OCI-LY7 (cell line): ENCODE measurements around the gene CRYGN. TPM values are rescaled to one million over a fixed set of nuclear protein-coding genes. Genes with fewer than 3 reads are reported as not detected.

Source experiments
- BruUV-seq: library from RNA; stranded (reverse); fragments of 400-500 nt; replicated peaks from 2 replicates; lab custom pipeline; 2021; lab: Mats Ljungman, UMichigan
- CTCF ChIA-PET: fragments of 300-600 bp; sonication (Branson Sonifier 250); formaldehyde crosslinking; loops from one replicate; lab custom pipeline; 2022; ENCODE audit warnings: antibody characterized with exemption; ENCODE audit not compliant: unreplicated experiment; lab: Charles Lee
- POLR2A ChIA-PET: fragments of 300-600 bp; sonication (Branson Sonifier 250); formaldehyde crosslinking; loops from one replicate; lab custom pipeline; 2022; ENCODE audit warnings: antibody characterized with exemption; lab: Charles Lee
- DNase-seq: peaks from one replicate; pipeline ENCODE4 v3.0.0-alpha.2; 2015; ENCODE audit warnings: low spot score
- H2AFZ ChIP-seq: fragments of 200-600 bp; sonication (generic), shearing (Covaris generic); 2 replicates; pipeline ENCODE4 v1.6.1; 2014; ENCODE audit warnings: mild to moderate bottlenecking, antibody characterized with exemption, low read length, moderate library complexity
- H3K27ac ChIP-seq: fragments of 200-600 bp; sonication (generic); 2 replicates; pipeline ENCODE4 v1.5.1; 2014; ENCODE audit warnings: mixed run types, low read depth, mild to moderate bottlenecking, moderate library complexity, low read length, inconsistent platforms; ENCODE audit not compliant: poor library complexity, severe bottlenecking
- H3K36me3 ChIP-seq: fragments of 200-600 bp; sonication (generic); 2 replicates; pipeline ENCODE4 v1.6.1; 2014; ENCODE audit warnings: mild to moderate bottlenecking, antibody characterized with exemption, low read length, moderate library complexity, mixed read lengths; ENCODE audit not compliant: insufficient read depth
- H3K4me1 ChIP-seq: fragments of 200-600 bp; sonication (generic); 2 replicates; pipeline ENCODE4 v1.5.1; 2014; ENCODE audit warnings: mild to moderate bottlenecking, low read length; ENCODE audit not compliant: insufficient read depth, poor library complexity, severe bottlenecking
- H3K4me2 ChIP-seq: fragments of 200-600 bp; sonication (generic); 2 replicates; pipeline ENCODE4 v1.6.1; 2014; ENCODE audit warnings: mild to moderate bottlenecking, low read length
- H3K4me3 ChIP-seq: fragments of 200-600 bp; sonication (generic); 2 replicates; pipeline ENCODE4 v1.5.1; 2014; ENCODE audit warnings: mild to moderate bottlenecking, low read depth, low read length; ENCODE audit not compliant: poor library complexity, severe bottlenecking
- H3K79me2 ChIP-seq: fragments of 200-600 bp; sonication (generic); 2 replicates; pipeline ENCODE4 v1.6.1; 2016; ENCODE audit warnings: low read depth, mild to moderate bottlenecking, low read length, moderate library complexity, mixed read lengths; ENCODE audit not compliant: insufficient read depth
- H3K9me2 ChIP-seq: fragments of 200-600 bp; sonication (generic); 2 replicates; pipeline ENCODE4 v1.6.1; 2016; ENCODE audit warnings: mild to moderate bottlenecking, low read length, mixed read lengths; ENCODE audit not compliant: insufficient read depth
- H3K9me3 ChIP-seq: fragments of 200-600 bp; sonication (generic); 2 replicates; pipeline ENCODE4 v1.6.1; 2014; ENCODE audit warnings: mild to moderate bottlenecking, mixed run types, low read length, mixed read lengths
- H4K20me1 ChIP-seq: fragments of 200-600 bp; sonication (generic); 2 replicates; pipeline ENCODE4 v1.6.1; 2014; ENCODE audit warnings: mild to moderate bottlenecking, antibody characterized with exemption, low read length, moderate library complexity, mixed read lengths; ENCODE audit not compliant: insufficient read depth
- EZH2phosphoT487 ChIP-seq: fragments of 200-600 bp; sonication (generic); IDR thresholded peaks from 2 replicates; pipeline ENCODE4 v1.6.1; 2018; ENCODE audit warnings: low read depth, borderline replicate concordance, mild to moderate bottlenecking, mixed run types, antibody characterized with exemption, low read length, moderate library complexity, mixed read lengths
- intact Hi-C: fragments of 100-400 bp; cut with micrococcal nuclease; formaldehyde crosslinking; loops from one replicate; pipeline ENCODE4 v1.10.0; 2022; ENCODE audit not compliant: unreplicated experiment
- total RNA-seq, 2 experiments: library from RNA; depleted of rRNA in 1 of 2; stranded (reverse); fragments of >200 nt in 1 of 2; shearing (Covaris generic) in 1 of 2; gene quantifications; 2 replicates each; pipeline ENCODE4 v1.2.3, GENCODE V29; 2014 to 2022
- TF ChIP-seq, protein P1 (sequence below): fragments of 200-600 bp; sonication (generic); conservative IDR thresholded peaks from 2 replicates; pipeline ENCODE4 v1.5.1; 2014; ENCODE audit warnings: mild to moderate bottlenecking, antibody characterized with exemption, low read length, moderate library complexity, mixed read lengths

The CRYGN gene
- total RNA-seq, 2 experiments from 2014 or later = 0.09 TPM; not detected in 1

DNA sequence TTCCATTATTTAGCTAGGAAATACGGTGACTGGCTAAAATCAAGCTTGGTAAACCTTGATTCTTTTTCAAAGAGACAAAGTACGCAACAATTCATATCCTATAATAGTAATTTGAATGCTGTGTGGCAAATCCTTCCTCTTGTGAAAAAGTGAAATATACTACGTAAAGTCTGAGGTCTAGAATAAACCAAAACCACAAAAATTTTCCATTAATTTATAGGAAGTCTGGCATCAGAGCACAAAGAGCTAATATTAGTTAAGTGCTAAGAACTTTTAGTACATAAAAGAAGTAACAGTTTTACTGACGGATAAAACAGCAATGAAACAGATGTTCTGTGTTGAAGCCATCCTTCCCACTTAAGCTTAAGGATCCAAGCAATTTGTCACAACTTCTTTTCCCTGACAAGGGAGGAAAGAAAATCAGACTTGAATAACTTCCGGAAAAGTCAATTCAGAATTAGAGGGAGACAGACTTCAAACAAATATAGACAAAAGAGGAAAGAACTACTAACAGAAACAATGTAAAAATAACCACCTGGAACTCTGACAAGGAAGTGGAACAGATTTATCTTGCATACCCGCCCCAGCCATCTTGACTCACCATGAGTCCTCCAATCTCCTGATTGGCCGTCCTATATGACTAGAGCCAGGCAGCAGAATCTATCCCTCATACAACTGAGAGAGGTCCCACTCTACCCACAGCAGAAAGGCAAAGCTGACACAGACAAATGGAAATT, 45.2 kb upstream of the CRYGN start:
- ChIA-PET POLR2A (interaction anchor here (1.0 to 1.2 kb wide), 3 partner anchors 8 to 229 kb away, joined by 3 to 4 read pairs (median 4); no protein-coding TSS in a partner anchor), CTCF (no interaction called here)
- Histone ChIP-seq H3K79me2 (peaks cover 32% of the 10 kb centered on the region; the same call in 1 of the 2 replicates), H3K9me3 (no peaks in the 10 kb centered on the region), H3K4me1 (peaks cover 7% of the 10 kb centered on the region), H3K36me3 (peaks cover 97% of the 10 kb centered on the region), H2AFZ (no peak overlapping the region), H3K9me2 (no peaks in the 10 kb centered on the region), H4K20me1 (peaks cover 18% of the 10 kb centered on the region), H3K4me2 (no peak overlapping the region), H3K4me3 (no peak overlapping the region), H3K27ac (no peak overlapping the region)
- no peak for DNase-seq
- BruUV-seq = no TSS peak
- intact Hi-C loops = no loop called here
- no peak for TF ChIP-seq EZH2phosphoT487
- TF ChIP-seq, protein P1, sequence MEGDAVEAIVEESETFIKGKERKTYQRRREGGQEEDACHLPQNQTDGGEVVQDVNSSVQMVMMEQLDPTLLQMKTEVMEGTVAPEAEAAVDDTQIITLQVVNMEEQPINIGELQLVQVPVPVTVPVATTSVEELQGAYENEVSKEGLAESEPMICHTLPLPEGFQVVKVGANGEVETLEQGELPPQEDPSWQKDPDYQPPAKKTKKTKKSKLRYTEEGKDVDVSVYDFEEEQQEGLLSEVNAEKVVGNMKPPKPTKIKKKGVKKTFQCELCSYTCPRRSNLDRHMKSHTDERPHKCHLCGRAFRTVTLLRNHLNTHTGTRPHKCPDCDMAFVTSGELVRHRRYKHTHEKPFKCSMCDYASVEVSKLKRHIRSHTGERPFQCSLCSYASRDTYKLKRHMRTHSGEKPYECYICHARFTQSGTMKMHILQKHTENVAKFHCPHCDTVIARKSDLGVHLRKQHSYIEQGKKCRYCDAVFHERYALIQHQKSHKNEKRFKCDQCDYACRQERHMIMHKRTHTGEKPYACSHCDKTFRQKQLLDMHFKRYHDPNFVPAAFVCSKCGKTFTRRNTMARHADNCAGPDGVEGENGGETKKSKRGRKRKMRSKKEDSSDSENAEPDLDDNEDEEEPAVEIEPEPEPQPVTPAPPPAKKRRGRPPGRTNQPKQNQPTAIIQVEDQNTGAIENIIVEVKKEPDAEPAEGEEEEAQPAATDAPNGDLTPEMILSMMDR = no peak

DNA sequence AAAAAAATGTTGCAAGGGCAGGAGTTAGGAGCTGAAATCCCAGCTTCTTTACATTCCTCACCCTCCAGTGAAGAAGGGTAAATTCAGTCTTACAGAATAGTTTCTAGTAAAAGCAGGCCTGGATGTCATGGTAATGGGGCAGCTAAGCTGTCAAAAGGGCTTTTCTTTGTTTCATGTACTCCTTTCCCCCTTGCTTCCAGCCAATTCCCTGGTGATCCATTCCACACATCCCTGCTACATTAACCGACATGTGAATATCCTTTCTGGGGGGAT, 43.7 kb upstream of the CRYGN start:
- intact Hi-C loops = no loop called here
- H3K9me3 ChIP-seq = no peaks in the 10 kb centered on the region
- CTCF ChIA-PET = no interaction called here
- POLR2A ChIA-PET = no interaction called here
- no peak overlapping the region for H3K27ac ChIP-seq
- H3K4me1 ChIP-seq = peaks cover 7% of the 10 kb centered on the region
- H3K4me3 ChIP-seq = no peak overlapping the region
- no peak for TF ChIP-seq EZH2phosphoT487
- TF ChIP-seq, protein P1 = no peak
- DNase-seq = no peak
- BruUV-seq = no TSS peak
- H3K36me3 ChIP-seq = peaks cover 96% of the 10 kb centered on the region
- H4K20me1 ChIP-seq = peaks cover 18% of the 10 kb centered on the region
- H3K9me2 ChIP-seq = no peaks in the 10 kb centered on the region
- peaks cover 30% of the 10 kb centered on the region; the same call in 1 of the 2 replicates for H3K79me2 ChIP-seq
- H2AFZ ChIP-seq = no peak overlapping the region
- no peak overlapping the region for H3K4me2 ChIP-seq
